ENCODE measurements around the gene POLA1. TPM values are rescaled to one million over a fixed set of nuclear protein-coding genes. Genes with fewer than 3 reads are reported as not detected.

The POLA1 gene
- total RNA-seq, 4 donors from 2014 or later, result 9.5 to 18.4 (median 11.2) TPM

DNA sequence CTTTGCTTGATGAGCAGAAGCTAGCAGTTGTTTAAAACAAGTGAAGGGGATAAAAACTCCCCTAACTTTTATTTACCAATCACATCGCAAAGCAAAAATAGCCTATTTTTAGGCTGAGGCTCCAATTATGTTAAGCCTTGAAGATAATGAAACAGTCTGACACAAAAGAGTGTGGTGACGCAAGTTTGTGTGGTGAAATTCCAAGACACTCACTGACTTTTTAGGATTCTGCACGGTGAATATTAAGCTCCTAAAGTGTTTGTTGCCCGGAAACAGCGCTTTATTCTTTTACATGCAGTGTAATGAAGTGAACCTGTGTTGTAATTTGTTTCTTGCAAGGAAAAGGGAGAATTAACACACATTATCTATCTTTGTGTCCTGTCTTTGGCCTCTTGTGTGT is 74.8 kb downstream of the POLA1 start:
- TF ChIP-seq, protein P1, sequence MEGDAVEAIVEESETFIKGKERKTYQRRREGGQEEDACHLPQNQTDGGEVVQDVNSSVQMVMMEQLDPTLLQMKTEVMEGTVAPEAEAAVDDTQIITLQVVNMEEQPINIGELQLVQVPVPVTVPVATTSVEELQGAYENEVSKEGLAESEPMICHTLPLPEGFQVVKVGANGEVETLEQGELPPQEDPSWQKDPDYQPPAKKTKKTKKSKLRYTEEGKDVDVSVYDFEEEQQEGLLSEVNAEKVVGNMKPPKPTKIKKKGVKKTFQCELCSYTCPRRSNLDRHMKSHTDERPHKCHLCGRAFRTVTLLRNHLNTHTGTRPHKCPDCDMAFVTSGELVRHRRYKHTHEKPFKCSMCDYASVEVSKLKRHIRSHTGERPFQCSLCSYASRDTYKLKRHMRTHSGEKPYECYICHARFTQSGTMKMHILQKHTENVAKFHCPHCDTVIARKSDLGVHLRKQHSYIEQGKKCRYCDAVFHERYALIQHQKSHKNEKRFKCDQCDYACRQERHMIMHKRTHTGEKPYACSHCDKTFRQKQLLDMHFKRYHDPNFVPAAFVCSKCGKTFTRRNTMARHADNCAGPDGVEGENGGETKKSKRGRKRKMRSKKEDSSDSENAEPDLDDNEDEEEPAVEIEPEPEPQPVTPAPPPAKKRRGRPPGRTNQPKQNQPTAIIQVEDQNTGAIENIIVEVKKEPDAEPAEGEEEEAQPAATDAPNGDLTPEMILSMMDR (IDR thresholded peaks at IDR 0.05; ENCODE audit: low read depth), result no peak

DNA sequence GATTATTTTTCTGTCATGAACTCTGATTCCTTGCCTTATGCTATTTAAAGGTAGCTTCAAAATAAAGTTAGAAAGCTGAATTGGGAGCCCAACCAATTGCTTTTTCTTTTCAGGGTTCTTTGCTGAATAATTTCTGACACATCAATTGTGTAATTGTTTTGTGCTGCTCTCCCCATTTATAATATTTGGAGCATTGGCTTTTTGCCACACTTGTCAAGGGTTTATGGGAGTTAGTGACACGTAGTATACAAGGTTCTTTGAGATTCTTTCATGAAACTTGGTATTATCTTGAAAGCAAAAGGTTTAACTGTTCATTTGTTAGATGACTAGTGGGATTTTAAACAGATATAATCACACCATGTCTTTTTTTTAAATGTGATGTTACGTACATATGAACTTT is 80.9 kb downstream of the POLA1 start:
- TF ChIP-seq, protein P1 (IDR thresholded peaks at IDR 0.05; ENCODE audit: low read depth), result no peak

DNA sequence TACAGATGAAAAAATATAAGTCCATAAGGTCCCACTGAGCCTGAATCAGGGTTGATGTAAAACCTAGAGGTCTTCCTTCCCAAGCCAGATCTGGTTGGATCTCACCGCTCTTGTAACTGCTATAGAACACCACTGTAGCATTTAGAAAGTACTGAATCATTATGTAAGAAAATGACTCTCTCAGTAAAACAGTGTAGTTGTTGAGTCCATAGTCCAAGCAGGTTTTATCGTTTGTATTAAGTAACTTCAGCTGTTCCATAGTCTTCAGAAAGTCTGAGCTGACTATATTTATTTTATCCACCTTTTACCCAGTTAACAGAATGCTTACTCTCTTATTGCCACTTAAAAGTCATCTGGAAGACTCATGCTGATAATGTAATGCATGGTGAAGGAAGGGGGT is 82.2 kb downstream of the POLA1 start:
- TF ChIP-seq, protein P1 (IDR thresholded peaks at IDR 0.05; ENCODE audit: low read depth), result no peak

DNA sequence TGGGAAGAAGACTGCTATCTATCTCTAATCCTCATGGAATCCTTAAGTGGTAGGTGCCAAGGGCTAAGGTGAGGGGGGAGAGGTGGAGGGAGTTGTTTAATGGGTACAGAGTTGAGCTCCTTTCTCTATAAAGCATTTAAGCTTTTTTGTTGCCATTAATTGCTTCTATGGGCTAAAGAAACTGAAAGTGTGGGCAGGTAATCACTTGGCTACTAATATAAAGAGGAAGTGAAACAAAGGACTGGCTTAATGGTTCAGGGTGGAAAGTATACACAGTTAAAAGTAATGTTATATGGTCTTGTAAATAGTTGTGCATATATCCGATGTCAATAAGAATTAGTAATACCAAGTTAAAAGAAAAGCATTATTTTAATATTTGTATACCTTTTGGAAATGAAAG is 83.9 kb downstream of the POLA1 start:
- TF ChIP-seq, protein P1 (IDR thresholded peaks at IDR 0.05; ENCODE audit: low read depth), result no peak

DNA sequence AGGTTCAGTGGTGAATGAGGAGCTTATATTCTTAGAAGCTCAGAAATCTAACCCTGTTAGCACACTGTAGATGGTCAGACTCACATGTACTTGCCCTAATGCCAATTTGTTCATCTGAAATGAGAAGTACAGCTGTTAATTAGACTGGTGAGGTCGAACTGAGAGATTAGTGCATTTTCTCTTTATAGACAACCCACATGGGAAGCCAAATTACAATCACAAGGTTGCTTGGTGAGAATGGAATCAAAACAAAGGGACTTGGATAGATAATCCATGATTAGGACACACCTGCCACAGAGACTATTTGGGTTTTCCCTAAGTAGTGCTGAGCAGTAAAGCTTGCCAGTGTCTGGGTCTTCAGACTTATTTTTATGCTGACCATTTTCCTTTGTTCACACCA is 88.3 kb downstream of the POLA1 start:
- TF ChIP-seq, protein P1 (IDR thresholded peaks at IDR 0.05; ENCODE audit: low read depth), result no peak

DNA sequence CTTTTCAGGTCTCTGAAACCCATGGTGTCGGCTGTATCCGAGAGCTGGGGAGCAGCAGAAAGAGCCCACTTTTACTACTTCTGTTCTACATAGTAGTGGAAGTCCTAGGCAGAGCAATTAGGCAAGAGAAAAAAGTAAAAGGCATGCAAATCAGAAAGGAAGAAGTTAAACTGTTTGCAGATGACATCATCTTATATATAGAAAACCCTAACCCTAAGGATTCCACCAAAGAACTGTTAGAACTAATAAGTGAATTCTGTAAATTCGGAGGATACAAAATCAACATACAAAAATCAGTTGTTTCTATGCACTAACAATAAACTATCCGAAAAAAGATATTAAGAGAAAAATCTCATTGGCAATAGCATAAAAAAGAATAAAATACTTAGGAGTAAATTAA is 95.3 kb downstream of the POLA1 start:
- TF ChIP-seq, protein P1 (IDR thresholded peaks at IDR 0.05; ENCODE audit: low read depth), result no peak

DNA sequence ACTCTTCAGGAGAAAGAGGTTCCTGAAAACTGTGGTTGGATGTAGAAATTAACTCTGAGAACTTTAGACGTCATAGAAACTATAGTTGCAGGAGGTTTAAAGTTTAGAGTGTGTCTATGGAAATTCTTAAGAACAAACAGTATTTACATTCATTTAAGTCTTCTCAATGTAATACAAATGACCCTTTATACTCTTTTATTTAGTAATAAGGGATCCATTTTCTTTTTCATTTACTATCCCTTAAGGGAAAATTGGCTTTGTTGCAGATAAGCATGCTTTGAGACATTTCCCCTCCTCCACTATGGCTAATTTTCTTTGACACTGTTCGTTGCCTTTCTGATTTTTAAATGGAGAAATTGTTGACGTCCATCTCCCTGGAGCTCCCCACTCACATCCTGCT is 96.4 kb downstream of the POLA1 start:
- TF ChIP-seq, protein P1 (IDR thresholded peaks at IDR 0.05; ENCODE audit: low read depth), result no peak

Measured in subcutaneous adipose tissue (tissue), 4 donors.